Retinal pigment epithelial cell (primary cell): Measurements from ENCODE around the gene SCARB1.

ENCODE experiments used
- DNase-seq: peaks from one replicate; pipeline ENCODE4 v3.0.0-alpha.2; 2010; ENCODE audit warnings: low read depth
- H3K4me3 ChIP-seq: 2 replicates; pipeline ENCODE4 v1.5.1; 2011; ENCODE audit warnings: mild to moderate bottlenecking, low read length, control low read depth, moderate library complexity
- TF ChIP-seq, protein P1 (sequence below): conservative IDR thresholded peaks from 2 replicates; pipeline ENCODE4 v1.5.1; 2011; ENCODE audit warnings: low read depth, low read length, control low read depth, inconsistent platforms

The SCARB1 gene

DNA sequence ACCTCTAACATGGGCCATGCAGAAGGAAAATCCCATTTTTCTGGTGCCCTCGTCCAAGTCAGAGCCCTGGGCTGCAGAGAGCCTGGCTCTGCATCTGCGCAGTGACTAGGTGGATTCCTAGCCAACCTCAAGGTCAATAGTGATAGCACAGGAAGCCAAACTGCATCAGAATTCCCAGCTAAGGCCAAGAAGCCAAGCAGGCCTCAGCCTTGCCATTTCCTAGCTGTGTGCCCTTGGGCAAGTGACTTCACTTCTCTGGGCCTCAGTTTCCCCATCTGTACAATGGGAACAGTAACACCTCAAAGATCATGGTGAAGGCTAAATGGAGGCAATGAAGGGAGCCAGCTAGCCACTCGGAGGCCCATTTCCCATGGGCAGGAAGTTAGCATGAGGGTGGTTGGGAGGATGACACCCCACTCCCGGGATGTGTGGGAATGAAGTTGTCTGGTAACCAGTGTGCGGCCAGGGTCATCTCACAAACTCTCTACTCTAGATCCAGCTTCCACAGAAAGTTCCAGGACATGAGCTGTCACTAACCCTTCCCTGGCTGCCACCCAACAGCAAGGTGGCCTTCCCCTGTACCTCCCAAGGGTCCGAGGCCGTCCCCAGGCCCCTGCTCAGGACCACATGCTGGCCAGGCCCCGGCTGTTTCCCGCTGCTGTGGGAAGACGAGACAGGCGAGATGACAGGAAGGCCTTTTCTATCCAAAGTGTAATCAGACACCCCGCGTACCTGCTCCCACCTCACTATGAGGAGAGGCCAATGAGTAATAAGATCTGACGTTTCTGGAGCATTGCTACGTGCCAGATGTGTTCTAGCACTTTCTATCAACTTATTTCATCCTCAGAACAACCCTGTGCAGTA, 125.7 kb downstream of the SCARB1 start:
- TF ChIP-seq, protein P1, sequence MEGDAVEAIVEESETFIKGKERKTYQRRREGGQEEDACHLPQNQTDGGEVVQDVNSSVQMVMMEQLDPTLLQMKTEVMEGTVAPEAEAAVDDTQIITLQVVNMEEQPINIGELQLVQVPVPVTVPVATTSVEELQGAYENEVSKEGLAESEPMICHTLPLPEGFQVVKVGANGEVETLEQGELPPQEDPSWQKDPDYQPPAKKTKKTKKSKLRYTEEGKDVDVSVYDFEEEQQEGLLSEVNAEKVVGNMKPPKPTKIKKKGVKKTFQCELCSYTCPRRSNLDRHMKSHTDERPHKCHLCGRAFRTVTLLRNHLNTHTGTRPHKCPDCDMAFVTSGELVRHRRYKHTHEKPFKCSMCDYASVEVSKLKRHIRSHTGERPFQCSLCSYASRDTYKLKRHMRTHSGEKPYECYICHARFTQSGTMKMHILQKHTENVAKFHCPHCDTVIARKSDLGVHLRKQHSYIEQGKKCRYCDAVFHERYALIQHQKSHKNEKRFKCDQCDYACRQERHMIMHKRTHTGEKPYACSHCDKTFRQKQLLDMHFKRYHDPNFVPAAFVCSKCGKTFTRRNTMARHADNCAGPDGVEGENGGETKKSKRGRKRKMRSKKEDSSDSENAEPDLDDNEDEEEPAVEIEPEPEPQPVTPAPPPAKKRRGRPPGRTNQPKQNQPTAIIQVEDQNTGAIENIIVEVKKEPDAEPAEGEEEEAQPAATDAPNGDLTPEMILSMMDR, result no peak
- DNase-seq, result no peak
- no peak overlapping the region for H3K4me3 ChIP-seq

DNA sequence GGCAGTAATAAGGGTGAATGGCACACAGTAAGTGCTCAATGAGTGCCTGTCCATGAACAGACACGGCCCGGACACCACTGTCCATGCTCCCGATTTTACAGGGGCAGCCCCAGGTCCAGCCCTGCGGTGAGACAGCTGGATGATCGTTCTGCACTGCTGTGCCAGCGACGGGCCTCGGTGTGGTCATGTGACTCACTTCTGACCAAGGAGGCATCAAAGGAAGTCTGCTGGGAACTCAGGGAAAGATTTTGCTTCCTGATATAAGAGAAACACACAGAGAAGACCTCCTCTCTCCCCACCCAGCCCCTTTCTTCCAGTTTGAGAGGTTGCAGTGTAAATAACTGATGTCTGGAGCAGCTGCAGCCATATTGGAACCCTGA, 126.6 kb downstream of the SCARB1 start:
- no peak for DNase-seq
- no peak overlapping the region for H3K4me3 ChIP-seq
- TF ChIP-seq, protein P1, result no peak

DNA sequence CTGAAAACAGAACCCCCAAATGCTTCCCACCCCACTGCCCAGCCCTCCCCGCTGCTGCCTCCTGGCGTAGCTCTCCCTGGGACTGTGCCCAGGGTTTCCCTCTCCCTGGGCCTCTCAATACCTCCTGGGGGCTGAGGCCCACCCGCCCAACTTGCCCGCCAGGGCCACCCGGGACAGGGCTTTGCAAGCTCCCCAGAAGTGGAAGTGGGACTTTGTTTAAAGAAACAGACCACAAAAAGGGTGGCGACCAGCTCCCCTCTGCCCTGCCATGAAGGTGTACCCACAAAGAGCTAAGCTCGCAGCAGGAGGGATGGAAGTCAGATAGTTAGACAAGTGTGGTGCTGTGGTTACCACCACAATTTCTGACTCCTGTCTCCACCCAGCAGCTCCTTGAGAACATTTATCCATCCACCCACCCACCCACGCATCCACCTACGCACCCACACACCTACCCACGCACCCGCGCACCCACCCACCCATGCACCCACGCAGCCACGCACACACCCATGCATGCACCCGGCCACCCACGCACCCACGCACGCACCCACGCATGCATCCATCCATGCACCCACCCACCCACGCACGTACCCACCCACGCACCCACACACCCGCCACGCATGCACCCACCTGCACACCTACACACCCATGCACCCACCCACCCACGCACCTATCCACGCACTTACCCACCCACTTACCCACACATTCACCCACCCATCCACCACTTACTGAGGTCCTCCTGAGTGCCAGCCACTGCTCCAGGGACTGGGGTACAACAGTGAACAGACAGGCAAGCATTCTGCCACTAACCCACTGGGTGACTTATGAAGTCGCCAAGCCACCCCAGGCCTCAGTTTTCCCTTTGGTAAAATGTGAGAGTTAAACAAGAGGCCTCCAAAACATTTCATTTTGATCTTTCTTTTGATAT, 127.3 kb downstream of the SCARB1 start:
- TF ChIP-seq, protein P1, result no peak
- no peak for DNase-seq
- H3K4me3 ChIP-seq, result no peak overlapping the region

DNA sequence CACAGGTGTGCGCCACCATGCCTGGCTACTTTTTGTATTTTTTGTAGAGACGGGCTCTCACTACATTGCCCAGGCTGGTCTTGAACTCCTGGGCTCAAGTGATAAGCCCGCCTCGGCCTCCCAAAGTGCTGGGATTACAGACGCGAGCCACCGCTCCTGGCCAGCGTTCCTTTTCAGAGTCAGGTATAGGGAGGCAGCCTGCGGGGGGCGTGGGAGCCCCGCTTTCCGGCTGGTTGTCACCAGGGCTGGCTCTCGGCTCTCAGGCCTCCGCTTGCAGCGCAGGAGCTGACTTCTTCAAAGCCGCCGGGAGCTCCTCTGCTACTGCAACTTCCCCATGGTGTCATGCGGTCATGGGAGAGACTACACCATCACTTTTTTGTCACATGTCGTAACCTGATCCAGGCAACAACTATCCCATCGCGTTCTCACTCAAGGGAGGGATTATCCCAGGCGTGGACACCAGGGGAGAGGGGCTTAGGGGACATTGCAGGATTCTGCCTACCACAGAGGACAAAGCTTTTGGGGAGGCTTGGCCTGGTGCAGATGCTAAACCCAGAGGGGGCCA, 129.4 kb downstream of the SCARB1 start:
- peak; percentile 71 for DNase-seq
- TF ChIP-seq, protein P1, result peak; percentile 62
- H3K4me3 ChIP-seq, result no peak overlapping the region

DNA sequence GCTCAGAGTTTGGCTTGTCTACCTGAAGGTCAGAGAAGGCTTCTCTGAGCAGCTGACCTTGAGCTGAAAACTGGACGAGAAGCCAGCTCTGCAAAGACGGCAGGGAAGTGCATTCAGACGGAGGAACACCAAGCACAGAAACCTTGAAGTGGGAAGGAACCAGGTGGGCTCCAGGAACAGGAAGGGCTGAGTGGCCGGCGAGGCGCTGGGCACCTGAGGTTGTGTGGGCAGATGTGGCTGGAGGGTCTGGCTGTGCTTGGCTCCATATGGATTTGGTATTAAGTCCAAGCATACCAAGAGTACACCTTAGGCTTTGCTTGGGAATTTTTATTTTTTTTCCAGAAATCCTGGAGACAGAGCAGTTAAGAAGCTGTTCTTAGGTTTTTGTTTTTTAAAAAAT, 130.6 kb downstream of the SCARB1 start:
- no peak for DNase-seq
- no peak overlapping the region for H3K4me3 ChIP-seq

DNA sequence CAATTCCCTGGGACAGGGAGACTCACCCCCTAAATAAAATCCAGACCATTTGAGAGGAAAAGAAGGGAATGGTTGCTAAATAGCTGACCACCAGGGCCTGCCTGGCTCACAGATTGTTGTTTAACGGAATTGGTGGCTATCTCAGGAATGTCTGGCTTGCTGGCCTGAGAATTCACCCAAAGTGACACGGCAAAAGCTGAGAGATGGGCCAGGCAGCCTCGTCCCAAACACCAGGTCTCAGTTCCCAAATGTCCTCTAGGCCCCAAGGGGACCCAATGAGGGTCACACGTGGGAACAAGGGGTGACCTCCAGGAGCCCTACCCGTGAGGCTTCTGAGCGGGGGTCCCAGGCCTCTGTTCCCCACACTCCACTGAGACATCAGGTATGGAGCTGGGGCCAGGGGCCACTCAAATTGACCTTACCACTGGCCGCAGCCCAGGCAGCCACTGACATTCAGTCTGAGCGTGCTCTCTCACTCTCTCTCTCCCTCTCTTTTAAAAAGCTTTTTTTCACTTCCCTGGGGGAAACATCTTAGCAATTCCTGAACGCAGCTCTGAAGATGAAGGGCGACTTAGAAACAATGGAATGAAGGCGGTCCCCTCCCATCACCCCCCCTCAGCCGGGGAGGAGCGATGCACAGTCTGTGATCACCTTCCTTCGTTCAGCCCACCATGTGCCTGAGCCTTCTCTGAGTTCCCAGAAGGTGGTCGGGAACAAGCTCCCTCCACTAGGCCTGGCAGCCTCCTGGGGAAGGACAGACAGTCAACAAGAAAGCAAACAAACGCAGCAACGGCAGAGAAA, 131.2 kb downstream of the SCARB1 start:
- DNase-seq, result no peak
- no peak overlapping the region for H3K4me3 ChIP-seq
- TF ChIP-seq, protein P1, result no peak

More for the DNA sequence above, 130.6 kb downstream of the SCARB1 start:
- TF ChIP-seq, protein P1, result no peak
